HepG2 (cell line): Measurements from ENCODE around the gene GSTM4. TPM values are rescaled to one million over a fixed set of nuclear protein-coding genes. Genes with fewer than 3 reads are reported as not detected.

ENCODE experiments used
- ISX ChIP-seq: sonication (generic); formaldehyde crosslinking; conservative IDR thresholded peaks from 2 replicates; pipeline ENCODE4 v1.5.0; 2020; ENCODE audit warnings: missing genetic modification reagents
- NONO ChIP-seq, 2 experiments: fragments of 450-650 bp in 1 of 2; sonication (generic) in 1 of 2; formaldehyde crosslinking in 1 of 2; IDR thresholded peaks in 1 of 2; conservative IDR thresholded peaks in 1 of 2; 2 replicates each; pipeline versions ENCODE4 v1.6.1 to v1.8.0; 2017 to 2022; ENCODE audit warnings: mild to moderate bottlenecking in 1 of 2, missing genetic modification reagents in 1 of 2, moderate library complexity in 1 of 2
- PRDM10 ChIP-seq: sonication (generic); formaldehyde crosslinking; IDR thresholded peaks from 2 replicates; pipeline ENCODE4 v1.4.0; 2020; ENCODE audit warnings: low read depth, missing genetic modification reagents
- RFXAP ChIP-seq: sonication (generic); formaldehyde crosslinking; IDR thresholded peaks from 2 replicates; pipeline ENCODE4 v1.4.0; 2020; ENCODE audit warnings: missing genetic modification reagents, borderline replicate concordance
- TEAD3 ChIP-seq: optimal IDR thresholded peaks from 2 replicates; pipeline ENCODE3; 2016; ENCODE audit warnings: borderline replicate concordance
- ZBTB21 ChIP-seq: sonication (generic); formaldehyde crosslinking; IDR thresholded peaks from 2 replicates; pipeline ENCODE4 v1.4.0; 2020; ENCODE audit warnings: missing genetic modification reagents
- ZMAT3 ChIP-seq: sonication (generic); formaldehyde crosslinking; conservative IDR thresholded peaks from 2 replicates; pipeline ENCODE4 v1.7.0; 2021; ENCODE audit warnings: missing genetic modification reagents
- ZMYM3 ChIP-seq: sonication (generic); formaldehyde crosslinking; IDR thresholded peaks from 2 replicates; pipeline ENCODE4 v1.5.1; 2020; ENCODE audit warnings: mild to moderate bottlenecking, missing genetic modification reagents
- ZNF101 ChIP-seq: sonication (generic); formaldehyde crosslinking; IDR thresholded peaks from 2 replicates; pipeline ENCODE4 v1.4.0; 2020; ENCODE audit warnings: mild to moderate bottlenecking, low read depth, missing genetic modification reagents, borderline replicate concordance
- ZNF138 ChIP-seq: sonication (generic); formaldehyde crosslinking; IDR thresholded peaks from 2 replicates; pipeline ENCODE4 v1.5.0; 2020; ENCODE audit warnings: mild to moderate bottlenecking, low read depth, missing genetic modification reagents
- ZNF354B ChIP-seq: sonication (generic); formaldehyde crosslinking; IDR thresholded peaks from 2 replicates; pipeline ENCODE4 v1.8.0; 2022; ENCODE audit warnings: mild to moderate bottlenecking, missing genetic modification reagents
- ZNF572 ChIP-seq: sonication (generic); formaldehyde crosslinking; IDR thresholded peaks from 2 replicates; pipeline ENCODE4 v1.5.1; 2020; ENCODE audit warnings: mild to moderate bottlenecking, missing genetic modification reagents
- polyA plus RNA-seq, 8 experiments: library from polyadenylated mRNA; depleted of rRNA in 3 of 8; stranded (reverse) in 7 of 8; unstranded in 1 of 8; fragments of >200 nt; fragmentation: Illumina TruSeq in 4 of 8; extraction: Trizol in 4 of 8; gene quantifications; 2 replicates each; pipeline versions ENCODE4 v1.2.1 to v1.2.3, GENCODE V29; 2011 to 2016; ENCODE audit warnings: low read depth in 4 of 8, missing spikeins in 1 of 8, mixed read lengths in 1 of 8; ENCODE audit not compliant: insufficient read depth in 1 of 8
- total RNA-seq, 5 experiments: library from RNA; depleted of rRNA; stranded (reverse); fragments of >200 nt; fragmentation: Illumina TruSeq; extraction: Trizol; gene quantifications; 2 replicates each; pipeline ENCODE4 v1.2.3, GENCODE V29; 2016; ENCODE audit warnings: low read depth in 1 of 5
- TF ChIP-seq, protein P1 (sequence below): sonication (generic); formaldehyde crosslinking; conservative IDR thresholded peaks from 2 replicates; pipeline ENCODE4 v1.4.0; 2020; ENCODE audit warnings: mild to moderate bottlenecking, missing genetic modification reagents, moderate library complexity
- TF ChIP-seq, protein P2 (sequence below): sonication (generic); formaldehyde crosslinking; IDR thresholded peaks from 2 replicates; pipeline ENCODE4 v1.8.1; 2023; ENCODE audit warnings: mild to moderate bottlenecking, missing genetic modification reagents
- TF ChIP-seq, protein P3 (sequence below): sonication (generic); formaldehyde crosslinking; IDR thresholded peaks from 2 replicates; pipeline ENCODE4 v1.8.1; 2023; ENCODE audit warnings: mild to moderate bottlenecking, missing genetic modification reagents

Gene GSTM4
- total and polyA plus RNA-seq, 2 of the 13 experiments (the other 11 are each of a cell fraction or from before 2014, with no cell fraction given): 25.3 to 40.8 TPM

GRCh38 chr1:109655615-109656519, at the start of gene GSTM4 (continued):
- TF ChIP-seq, protein P1, sequence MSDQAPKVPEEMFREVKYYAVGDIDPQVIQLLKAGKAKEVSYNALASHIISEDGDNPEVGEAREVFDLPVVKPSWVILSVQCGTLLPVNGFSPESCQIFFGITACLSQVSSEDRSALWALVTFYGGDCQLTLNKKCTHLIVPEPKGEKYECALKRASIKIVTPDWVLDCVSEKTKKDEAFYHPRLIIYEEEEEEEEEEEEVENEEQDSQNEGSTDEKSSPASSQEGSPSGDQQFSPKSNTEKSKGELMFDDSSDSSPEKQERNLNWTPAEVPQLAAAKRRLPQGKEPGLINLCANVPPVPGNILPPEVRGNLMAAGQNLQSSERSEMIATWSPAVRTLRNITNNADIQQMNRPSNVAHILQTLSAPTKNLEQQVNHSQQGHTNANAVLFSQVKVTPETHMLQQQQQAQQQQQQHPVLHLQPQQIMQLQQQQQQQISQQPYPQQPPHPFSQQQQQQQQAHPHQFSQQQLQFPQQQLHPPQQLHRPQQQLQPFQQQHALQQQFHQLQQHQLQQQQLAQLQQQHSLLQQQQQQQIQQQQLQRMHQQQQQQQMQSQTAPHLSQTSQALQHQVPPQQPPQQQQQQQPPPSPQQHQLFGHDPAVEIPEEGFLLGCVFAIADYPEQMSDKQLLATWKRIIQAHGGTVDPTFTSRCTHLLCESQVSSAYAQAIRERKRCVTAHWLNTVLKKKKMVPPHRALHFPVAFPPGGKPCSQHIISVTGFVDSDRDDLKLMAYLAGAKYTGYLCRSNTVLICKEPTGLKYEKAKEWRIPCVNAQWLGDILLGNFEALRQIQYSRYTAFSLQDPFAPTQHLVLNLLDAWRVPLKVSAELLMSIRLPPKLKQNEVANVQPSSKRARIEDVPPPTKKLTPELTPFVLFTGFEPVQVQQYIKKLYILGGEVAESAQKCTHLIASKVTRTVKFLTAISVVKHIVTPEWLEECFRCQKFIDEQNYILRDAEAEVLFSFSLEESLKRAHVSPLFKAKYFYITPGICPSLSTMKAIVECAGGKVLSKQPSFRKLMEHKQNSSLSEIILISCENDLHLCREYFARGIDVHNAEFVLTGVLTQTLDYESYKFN: peak; percentile 63
- TF ChIP-seq, protein P2, sequence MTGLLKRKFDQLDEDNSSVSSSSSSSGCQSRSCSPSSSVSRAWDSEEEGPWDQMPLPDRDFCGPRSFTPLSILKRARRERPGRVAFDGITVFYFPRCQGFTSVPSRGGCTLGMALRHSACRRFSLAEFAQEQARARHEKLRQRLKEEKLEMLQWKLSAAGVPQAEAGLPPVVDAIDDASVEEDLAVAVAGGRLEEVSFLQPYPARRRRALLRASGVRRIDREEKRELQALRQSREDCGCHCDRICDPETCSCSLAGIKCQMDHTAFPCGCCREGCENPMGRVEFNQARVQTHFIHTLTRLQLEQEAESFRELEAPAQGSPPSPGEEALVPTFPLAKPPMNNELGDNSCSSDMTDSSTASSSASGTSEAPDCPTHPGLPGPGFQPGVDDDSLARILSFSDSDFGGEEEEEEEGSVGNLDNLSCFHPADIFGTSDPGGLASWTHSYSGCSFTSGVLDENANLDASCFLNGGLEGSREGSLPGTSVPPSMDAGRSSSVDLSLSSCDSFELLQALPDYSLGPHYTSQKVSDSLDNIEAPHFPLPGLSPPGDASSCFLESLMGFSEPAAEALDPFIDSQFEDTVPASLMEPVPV (CRISPR knock-in tag): peak; percentile 73; the same call in 1 of the 2 replicates
- no peak for TF ChIP-seq TEAD3 (CRISPR knock-in tag)
- TF ChIP-seq ZNF572: peak; percentile 87
- no peak for TF ChIP-seq ZBTB21
- no peak for TF ChIP-seq ZNF101
- TF ChIP-seq ZMYM3 (CRISPR knock-in tag): peak; percentile 64; the same call in 1 of the 2 replicates
- no peak for TF ChIP-seq RFXAP (CRISPR knock-in tag)
- TF ChIP-seq NONO (IDR thresholded peaks at IDR 0.05): no peak
- peak; percentile 87 for TF ChIP-seq NONO (CRISPR knock-in tag; conservative IDR thresholded peaks at IDR 0.05)
- TF ChIP-seq ZNF138 (CRISPR knock-in tag): no peak
- no peak for TF ChIP-seq ISX (CRISPR knock-in tag)
- no peak for TF ChIP-seq ZNF354B (CRISPR knock-in tag)
- 0 out of 2 replicates have a peak, but pooled peaks have one; percentile 67 for TF ChIP-seq ZMAT3 (CRISPR knock-in tag)
- TF ChIP-seq PRDM10: 0 out of 2 replicates have a peak, but pooled peaks have one; percentile 47
- TF ChIP-seq, protein P3, sequence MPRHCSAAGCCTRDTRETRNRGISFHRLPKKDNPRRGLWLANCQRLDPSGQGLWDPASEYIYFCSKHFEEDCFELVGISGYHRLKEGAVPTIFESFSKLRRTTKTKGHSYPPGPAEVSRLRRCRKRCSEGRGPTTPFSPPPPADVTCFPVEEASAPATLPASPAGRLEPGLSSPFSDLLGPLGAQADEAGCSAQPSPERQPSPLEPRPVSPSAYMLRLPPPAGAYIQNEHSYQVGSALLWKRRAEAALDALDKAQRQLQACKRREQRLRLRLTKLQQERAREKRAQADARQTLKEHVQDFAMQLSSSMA (CRISPR knock-in tag): no peak
